RWPE2 (cell line): Measurements from ENCODE around the gene PRLR.
A peak's percentile ranks its signal among the peaks of the same experiment; 100 is the strongest.

Source experiments
- ATAC-seq: fragments of 200-7000 bp; cut with Tn5 transposase; 3 replicates; pipeline ENCODE4 v1.9.1; 2021; ENCODE audit warnings: low read depth
- DNase-seq: peaks from one replicate; pipeline ENCODE4 v3.0.0-alpha.2; 2020; ENCODE audit warnings: low spot score
- H3K27ac ChIP-seq: fragments of 450-650 bp; 2 replicates; pipeline ENCODE4 v1.5.1; 2017; ENCODE audit warnings: mild to moderate bottlenecking; ENCODE audit not compliant: poor library complexity, severe bottlenecking
- H3K27me3 ChIP-seq: fragments of 250-450 bp; sonication (Bioruptor Pico); 2 replicates; pipeline ENCODE4 v1.5.1; 2021; ENCODE audit warnings: mild to moderate bottlenecking, moderate library complexity; ENCODE audit not compliant: insufficient read depth, poor library complexity, severe bottlenecking
- H3K36me3 ChIP-seq: fragments of 250-450 bp; sonication (Bioruptor Pico); 2 replicates; pipeline ENCODE4 v1.5.1; 2020; ENCODE audit warnings: low read depth, mild to moderate bottlenecking, moderate library complexity
- H3K4me1 ChIP-seq: fragments of 250-450 bp; sonication (Bioruptor Pico); 2 replicates; pipeline ENCODE4 v1.5.1; 2021; ENCODE audit warnings: mild to moderate bottlenecking, moderate library complexity; ENCODE audit not compliant: insufficient read depth, poor library complexity, severe bottlenecking
- H3K4me3 ChIP-seq: fragments of 250-450 bp; sonication (Bioruptor Pico); 2 replicates; pipeline ENCODE4 v1.5.1; 2021; ENCODE audit warnings: mild to moderate bottlenecking, moderate library complexity; ENCODE audit not compliant: severe bottlenecking
- H3K9me3 ChIP-seq: fragments of 250-450 bp; sonication (Bioruptor Pico); 2 replicates; pipeline ENCODE4 v1.5.1; 2021; ENCODE audit warnings: mild to moderate bottlenecking, moderate library complexity; ENCODE audit not compliant: severe bottlenecking
- CTCF ChIP-seq: fragments of 450-650 bp; IDR thresholded peaks from one replicate; pipeline ENCODE4 v1.5.1; 2017; ENCODE audit warnings: mild to moderate bottlenecking, moderate library complexity; ENCODE audit not compliant: poor library complexity, severe bottlenecking

Gene PRLR

GRCh38 chr5:35091704-35092103 is 138.6 kb downstream of the PRLR start:
- TF ChIP-seq CTCF = no peak
- Histone ChIP-seq H3K27ac (no peak overlapping the region), H3K4me1 (no peaks in the 10 kb centered on the region), H3K36me3 (no peaks in the 10 kb centered on the region), H3K4me3 (no peak overlapping the region), H3K9me3 (no peaks in the 10 kb centered on the region), H3K27me3 (no peaks in the 10 kb centered on the region)
- ATAC-seq = no peak
- DNase-seq = no peak

DNA sequence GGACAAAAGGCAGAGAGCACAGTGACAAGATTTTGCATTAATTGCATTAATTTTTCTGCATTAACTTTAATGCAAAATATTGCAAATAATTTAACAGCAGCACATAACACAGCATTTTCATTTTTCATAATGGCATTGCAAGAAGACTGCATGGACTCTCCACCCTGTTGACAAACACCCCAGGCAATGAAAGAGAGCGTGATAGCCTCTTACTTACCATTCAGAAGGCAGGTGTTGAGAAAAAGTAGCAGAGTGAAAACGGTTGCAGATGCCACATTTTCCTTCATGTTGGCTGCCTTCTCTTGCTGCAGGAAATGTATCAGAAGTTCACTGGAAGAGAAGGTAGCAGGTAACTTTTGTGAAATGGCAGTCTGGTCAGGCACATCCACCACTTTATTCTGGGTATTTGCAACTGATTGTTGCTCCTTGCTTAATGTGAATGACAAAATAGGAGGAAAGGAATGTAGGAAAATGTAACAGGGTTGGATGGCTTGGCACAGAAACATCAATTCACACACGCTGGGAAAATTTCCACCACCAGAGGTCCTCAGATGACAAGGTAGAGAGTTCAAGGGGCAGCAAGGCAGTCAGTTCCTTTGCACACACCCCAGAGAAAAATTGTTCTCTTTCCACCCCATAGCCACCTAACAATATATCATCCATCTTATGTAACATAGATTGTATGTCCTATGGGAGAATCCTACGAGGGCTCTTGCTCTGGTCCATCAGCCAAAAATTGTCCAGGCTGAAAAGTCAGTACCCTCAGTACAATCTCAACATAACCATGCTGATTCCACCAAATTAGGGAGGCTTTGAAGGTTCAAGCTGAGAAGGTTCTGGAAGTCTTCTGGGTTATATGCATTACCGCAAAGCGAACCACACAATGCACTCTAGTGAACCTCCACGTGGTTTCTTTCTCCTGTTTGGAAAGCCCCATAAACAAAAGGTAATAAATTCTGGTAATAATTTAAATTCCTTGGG is 140.7 kb downstream of the PRLR start:
- Histone ChIP-seq H3K36me3 (no peaks in the 10 kb centered on the region), H3K27me3 (no peaks in the 10 kb centered on the region), H3K9me3 (no peaks in the 10 kb centered on the region), H3K27ac (no peak overlapping the region), H3K4me1 (no peaks in the 10 kb centered on the region), H3K4me3 (no peak overlapping the region)
- DNase-seq (no peak), ATAC-seq (peak; percentile 68)
- peak; percentile 92 for TF ChIP-seq CTCF

GRCh38 chr5:35087991-35088390 is 142.3 kb downstream of the PRLR start:
- Histone ChIP-seq H3K36me3 (no peaks in the 10 kb centered on the region), H3K27ac (no peak overlapping the region), H3K4me1 (no peaks in the 10 kb centered on the region), H3K4me3 (no peak overlapping the region), H3K27me3 (no peaks in the 10 kb centered on the region), H3K9me3 (no peaks in the 10 kb centered on the region)
- no peak for TF ChIP-seq CTCF
- ATAC-seq (peak; percentile 63), DNase-seq (no peak)

DNA sequence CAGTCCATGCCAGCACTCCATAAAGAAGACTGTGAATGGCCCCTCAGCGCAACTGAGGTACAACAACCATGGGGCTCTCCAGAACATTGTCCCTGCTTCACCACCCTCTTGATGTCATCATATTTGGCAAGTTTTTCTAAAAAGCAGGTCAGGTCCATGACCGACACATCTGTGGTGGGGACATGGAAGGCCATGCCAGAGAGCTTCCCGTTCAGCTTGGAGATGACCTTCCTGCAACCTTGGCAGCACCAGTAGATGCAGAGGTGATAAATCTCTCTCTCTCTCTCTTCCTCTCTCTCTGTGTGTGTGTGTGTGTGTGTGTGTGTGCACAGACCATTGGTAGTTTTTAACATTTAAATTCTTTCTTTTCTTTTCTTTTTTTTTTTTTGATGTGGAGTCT is 147.1 kb downstream of the PRLR start:
- H3K9me3 ChIP-seq = no peaks in the 10 kb centered on the region
- no peaks in the 10 kb centered on the region for H3K36me3 ChIP-seq
- H3K4me1 ChIP-seq = no peaks in the 10 kb centered on the region
- DNase-seq = no peak
- ATAC-seq = no peak
- no peak overlapping the region for H3K4me3 ChIP-seq
- no peaks in the 10 kb centered on the region for H3K27me3 ChIP-seq
- TF ChIP-seq CTCF = no peak
- H3K27ac ChIP-seq = no peak overlapping the region

GRCh38 chr5:35082530-35082929 is 147.8 kb downstream of the PRLR start:
- no peak for TF ChIP-seq CTCF
- DNase-seq = no peak

More at GRCh38 chr5:35082530-35082929, 147.8 kb downstream of the PRLR start:
- H3K4me1 ChIP-seq = no peaks in the 10 kb centered on the region
- ATAC-seq = no peak
- no peaks in the 10 kb centered on the region for H3K27me3 ChIP-seq
- no peaks in the 10 kb centered on the region for H3K9me3 ChIP-seq
- no peak overlapping the region for H3K4me3 ChIP-seq
- H3K27ac ChIP-seq = no peak overlapping the region
- H3K36me3 ChIP-seq = no peaks in the 10 kb centered on the region
